GM12864 (cell line): ENCODE data around the gene SEMA4A.
A peak's percentile ranks its signal among the peaks of the same experiment; 100 is the strongest.

Experiments
- DNase-seq: peaks from one replicate; pipeline ENCODE4 v3.0.0-alpha.2; 2011; ENCODE audit warnings: low read depth
- H3K4me3 ChIP-seq: 2 replicates; pipeline ENCODE4 v1.5.1; 2011; ENCODE audit warnings: mild to moderate bottlenecking, low read depth, low read length, control low read depth
- TF ChIP-seq, protein P1 (sequence below): IDR thresholded peaks from 2 replicates; pipeline ENCODE4 v1.5.1; 2011; ENCODE audit warnings: low read depth, mild to moderate bottlenecking, moderate library complexity, low read length, control low read depth, inconsistent platforms; ENCODE audit errors: missing control alignments

SEMA4A gene

GRCh38 chr1:156221986-156222692, 68.8 kb downstream of the SEMA4A start:
- TF ChIP-seq, protein P1, sequence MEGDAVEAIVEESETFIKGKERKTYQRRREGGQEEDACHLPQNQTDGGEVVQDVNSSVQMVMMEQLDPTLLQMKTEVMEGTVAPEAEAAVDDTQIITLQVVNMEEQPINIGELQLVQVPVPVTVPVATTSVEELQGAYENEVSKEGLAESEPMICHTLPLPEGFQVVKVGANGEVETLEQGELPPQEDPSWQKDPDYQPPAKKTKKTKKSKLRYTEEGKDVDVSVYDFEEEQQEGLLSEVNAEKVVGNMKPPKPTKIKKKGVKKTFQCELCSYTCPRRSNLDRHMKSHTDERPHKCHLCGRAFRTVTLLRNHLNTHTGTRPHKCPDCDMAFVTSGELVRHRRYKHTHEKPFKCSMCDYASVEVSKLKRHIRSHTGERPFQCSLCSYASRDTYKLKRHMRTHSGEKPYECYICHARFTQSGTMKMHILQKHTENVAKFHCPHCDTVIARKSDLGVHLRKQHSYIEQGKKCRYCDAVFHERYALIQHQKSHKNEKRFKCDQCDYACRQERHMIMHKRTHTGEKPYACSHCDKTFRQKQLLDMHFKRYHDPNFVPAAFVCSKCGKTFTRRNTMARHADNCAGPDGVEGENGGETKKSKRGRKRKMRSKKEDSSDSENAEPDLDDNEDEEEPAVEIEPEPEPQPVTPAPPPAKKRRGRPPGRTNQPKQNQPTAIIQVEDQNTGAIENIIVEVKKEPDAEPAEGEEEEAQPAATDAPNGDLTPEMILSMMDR, result no peak
- DNase-seq, result no peak
- H3K4me3 ChIP-seq, result no peak overlapping the region

DNA sequence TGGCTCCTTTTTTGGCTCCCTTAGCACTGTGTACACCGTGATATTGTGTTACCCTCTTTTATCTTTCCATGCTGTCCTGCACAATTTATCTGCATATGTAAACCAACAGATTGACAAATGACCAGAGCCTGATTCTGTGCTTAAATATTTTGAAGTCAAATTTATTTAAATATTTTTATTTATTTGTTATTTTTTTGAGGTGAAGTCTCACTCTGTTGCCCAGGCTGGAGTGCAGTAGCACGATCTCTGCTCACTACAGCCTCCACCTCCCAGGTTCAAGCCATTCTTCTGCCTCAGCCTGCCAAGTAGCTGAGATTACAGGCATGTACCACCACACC, 72.3 kb downstream of the SEMA4A start:
- DNase-seq, result no peak
- TF ChIP-seq, protein P1, result no peak
- H3K4me3 ChIP-seq, result no peak overlapping the region

DNA sequence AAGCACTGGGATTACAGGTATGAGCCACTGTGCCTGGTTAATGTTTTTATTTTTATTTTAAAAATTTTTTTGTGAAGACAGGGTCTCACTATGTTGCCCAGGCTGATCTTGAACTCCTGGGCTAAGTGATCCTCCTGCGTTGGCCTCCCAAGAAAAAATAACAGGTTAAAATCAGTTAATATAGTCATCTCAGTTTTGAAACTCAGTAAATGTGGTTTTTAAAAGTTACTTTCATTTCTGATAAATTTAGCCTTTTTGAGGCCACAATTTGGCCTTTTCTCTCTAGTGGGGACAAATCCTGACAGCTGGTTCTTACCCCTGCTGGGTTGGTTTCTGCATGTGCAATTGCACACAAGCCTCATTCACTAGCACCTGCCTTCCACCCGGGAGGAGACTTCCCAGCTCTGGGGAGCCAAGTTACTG, 72.7 kb downstream of the SEMA4A start:
- peak; percentile 89 for DNase-seq
- H3K4me3 ChIP-seq, result no peak overlapping the region
- TF ChIP-seq, protein P1, result no peak

DNA sequence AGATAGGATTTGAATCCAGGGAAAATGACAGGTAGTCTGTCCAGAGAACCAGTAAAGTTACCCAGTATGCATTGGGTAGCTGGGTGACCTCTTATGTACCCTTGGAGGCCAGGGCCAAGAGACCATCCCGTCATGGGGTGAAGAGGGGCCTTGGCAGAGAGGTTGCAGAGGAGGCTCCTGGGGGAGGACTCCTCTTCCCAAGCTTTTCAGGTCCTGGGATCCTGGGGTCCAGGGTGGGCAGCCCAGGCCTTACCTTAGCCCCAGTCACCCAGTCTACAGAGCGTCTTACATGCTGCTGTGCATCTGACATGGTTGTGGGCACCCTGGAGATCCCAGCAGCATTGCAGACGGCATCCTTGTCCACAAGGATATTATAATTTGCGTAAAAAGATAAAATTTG, 73.4 kb downstream of the SEMA4A start:
- DNase-seq, result no peak
- TF ChIP-seq, protein P1, result no peak
- H3K4me3 ChIP-seq, result no peak overlapping the region
